ENCODE results near the gene ARID5B.

ARID5B gene

DNA sequence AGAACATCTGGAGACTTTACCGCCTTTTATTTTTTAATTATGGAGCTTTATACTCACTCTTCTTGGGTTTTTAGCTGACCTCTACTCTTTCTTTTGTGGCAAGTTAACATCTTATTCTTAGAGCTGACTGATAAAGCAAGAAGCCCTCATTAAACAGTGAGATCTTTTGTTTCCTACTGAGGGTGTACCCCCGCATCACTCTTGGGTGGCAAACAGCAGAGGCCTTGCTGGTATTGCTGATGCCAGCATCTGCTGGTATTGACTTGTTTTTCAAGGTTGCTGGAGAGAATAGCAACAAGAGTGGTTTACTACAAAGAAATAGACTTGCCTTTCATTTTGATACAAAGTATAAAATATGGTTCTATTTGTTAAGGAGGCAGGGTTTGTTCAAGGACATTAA, 154.7 kb downstream of the ARID5B start:
- ChIA-PET POLR2A (ENCODE audit: low non-redundant PET) (no interaction called here), CTCF (no interaction called here)
- no peak overlapping the region for H3K27ac ChIP-seq
- no peak for TF ChIP-seq CTCF (conservative IDR thresholded peaks at IDR 0.05; ENCODE audit: low read depth)
- no peak for DNase-seq (ENCODE audit: low spot score)

DNA sequence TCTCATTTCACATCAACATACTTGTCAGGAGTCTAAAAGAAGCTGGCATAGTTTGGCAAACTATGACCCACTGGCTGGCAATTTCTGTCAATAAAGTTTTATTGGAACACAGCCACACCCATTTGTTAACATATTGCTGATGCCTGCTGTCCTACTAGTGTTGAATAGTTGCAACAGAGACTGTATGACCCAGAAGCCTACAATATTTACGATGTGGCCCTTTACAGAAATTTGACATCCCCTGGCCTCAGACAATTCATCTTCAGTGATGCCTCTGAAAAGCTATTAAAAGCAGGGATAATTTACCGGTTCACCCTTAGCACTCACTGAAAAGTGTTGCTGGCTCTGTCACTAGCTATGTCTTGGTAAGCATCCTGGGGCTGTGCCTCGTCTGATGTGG, 155.2 kb downstream of the ARID5B start:
- H3K27ac ChIP-seq = no peak overlapping the region
- POLR2A ChIA-PET (ENCODE audit: low non-redundant PET) = no interaction called here
- DNase-seq (ENCODE audit: low spot score) = no peak
- CTCF ChIA-PET = no interaction called here
- TF ChIP-seq CTCF (conservative IDR thresholded peaks at IDR 0.05; ENCODE audit: low read depth) = no peak

DNA sequence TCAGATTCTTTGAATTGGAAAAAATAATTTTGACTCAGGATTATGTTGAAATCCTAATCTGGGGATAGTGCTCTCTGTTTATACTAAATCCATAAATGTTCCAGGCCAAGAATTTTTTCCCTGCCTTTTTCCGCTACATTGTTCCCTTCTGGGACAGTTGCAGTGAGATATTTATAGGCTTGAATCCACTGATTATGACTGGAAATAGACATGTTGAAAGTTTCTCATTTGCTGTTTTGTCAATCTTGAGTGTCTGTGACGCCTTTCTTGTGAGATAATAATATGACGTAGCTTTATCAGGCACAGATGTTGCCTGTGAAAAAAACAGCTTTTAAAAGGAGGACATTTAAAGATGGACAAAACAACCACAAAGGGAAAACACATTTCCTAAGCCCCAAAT, 155.9 kb downstream of the ARID5B start:
- POLR2A ChIA-PET (ENCODE audit: low non-redundant PET) = no interaction called here

DNA sequence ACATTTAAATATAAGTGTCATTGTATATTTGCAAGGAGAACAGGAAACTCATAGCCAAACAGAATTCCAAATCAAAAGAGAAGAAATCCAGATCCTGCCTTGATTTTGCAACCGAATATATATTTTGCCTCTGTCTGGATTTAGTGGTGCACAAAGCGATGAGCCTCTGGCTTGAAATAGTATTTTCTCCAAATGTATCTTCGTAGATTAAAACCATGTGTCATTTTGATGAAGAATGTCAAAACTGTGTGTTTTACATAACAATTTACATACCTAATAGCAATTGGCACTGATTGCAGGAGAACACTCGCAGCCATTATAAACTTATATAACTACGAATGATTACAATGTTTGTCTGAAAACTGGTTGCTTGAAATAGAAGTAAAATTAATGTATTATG, 156.4 kb downstream of the ARID5B start:
- no peak overlapping the region for H3K27ac ChIP-seq
- no peak for DNase-seq (ENCODE audit: low spot score)
- CTCF ChIA-PET = no interaction called here
- POLR2A ChIA-PET (ENCODE audit: low non-redundant PET) = no interaction called here
- TF ChIP-seq CTCF (conservative IDR thresholded peaks at IDR 0.05; ENCODE audit: low read depth) = no peak

More for the DNA sequence above, 155.9 kb downstream of the ARID5B start:
- TF ChIP-seq CTCF (conservative IDR thresholded peaks at IDR 0.05; ENCODE audit: low read depth) = no peak
- DNase-seq (ENCODE audit: low spot score) = no peak
- CTCF ChIA-PET = no interaction called here
- no peak overlapping the region for H3K27ac ChIP-seq

DNA sequence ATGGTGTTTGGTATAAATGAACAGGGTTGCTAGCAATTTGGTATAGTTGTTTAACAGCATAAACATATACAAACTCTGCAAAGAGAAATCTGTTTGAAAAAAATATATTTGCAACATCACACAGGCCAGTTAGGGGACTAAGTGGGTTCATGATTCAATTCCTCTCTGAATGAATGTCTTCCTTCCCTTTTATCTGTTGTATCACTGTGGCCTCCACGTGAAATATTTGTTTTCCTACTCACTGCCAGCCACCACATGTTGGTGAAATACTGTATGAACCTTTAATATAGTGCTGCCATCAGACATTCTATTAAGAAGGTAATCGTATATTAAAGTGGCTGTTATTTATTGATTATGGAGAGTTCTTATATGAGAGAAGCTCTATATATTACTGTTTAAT, 157.0 kb downstream of the ARID5B start:
- POLR2A ChIA-PET (ENCODE audit: low non-redundant PET) = no interaction called here
- CTCF ChIA-PET = no interaction called here
- DNase-seq (ENCODE audit: low spot score) = no peak
- H3K27ac ChIP-seq = no peak overlapping the region
- TF ChIP-seq CTCF (conservative IDR thresholded peaks at IDR 0.05; ENCODE audit: low read depth) = no peak

DNA sequence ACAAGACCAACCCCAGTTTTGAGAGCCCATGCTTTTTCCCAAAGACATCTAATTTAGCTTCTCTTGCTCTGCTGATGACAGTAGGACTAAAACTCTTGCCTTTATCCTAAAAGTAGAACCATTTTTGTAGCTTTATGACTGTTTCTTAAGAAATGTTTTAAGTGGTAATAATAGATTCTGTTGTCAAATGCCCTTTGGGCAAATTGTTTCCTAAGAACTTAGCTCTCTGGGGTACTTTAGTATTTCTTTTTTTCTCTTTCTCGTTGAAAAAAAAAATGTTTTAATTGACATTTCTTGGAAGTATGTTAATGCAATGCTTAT, 157.4 kb downstream of the ARID5B start:
- POLR2A ChIA-PET (ENCODE audit: low non-redundant PET) = no interaction called here
- CTCF ChIA-PET = no interaction called here
- DNase-seq (ENCODE audit: low spot score) = no peak
- H3K27ac ChIP-seq = no peak overlapping the region
- TF ChIP-seq CTCF (conservative IDR thresholded peaks at IDR 0.05; ENCODE audit: low read depth) = no peak

- TF ChIP-seq CTCF (conservative IDR thresholded peaks at IDR 0.05; ENCODE audit: low read depth) = no peak
- POLR2A ChIA-PET (ENCODE audit: low non-redundant PET) = no interaction called here
- CTCF ChIA-PET = no interaction called here
- H3K27ac ChIP-seq = no peak overlapping the region
- DNase-seq (ENCODE audit: low spot score) = no peak
Observed at GRCh38 chr10:62059217-62059920, 157.9 kb downstream of the ARID5B start.
